H54 (cell line): ENCODE data around the gene TSPAN3.

ENCODE experiments used
- DNase-seq: peaks from one replicate; pipeline ENCODE4 v3.0.0; 2011; ENCODE audit warnings: low spot score, mixed read lengths; ENCODE audit not compliant: insufficient read length
- FAIRE-seq: peaks from 3 replicates; lab custom pipeline; 2011; peaks lifted over from hg19 to GRCh38; lab: Jason Lieb, UNC
- POLR2A ChIP-seq: IDR thresholded peaks from 2 replicates; pipeline ENCODE4 v1.6.1; 2011; ENCODE audit warnings: low read depth, mild to moderate bottlenecking, low read length

The TSPAN3 gene

DNA sequence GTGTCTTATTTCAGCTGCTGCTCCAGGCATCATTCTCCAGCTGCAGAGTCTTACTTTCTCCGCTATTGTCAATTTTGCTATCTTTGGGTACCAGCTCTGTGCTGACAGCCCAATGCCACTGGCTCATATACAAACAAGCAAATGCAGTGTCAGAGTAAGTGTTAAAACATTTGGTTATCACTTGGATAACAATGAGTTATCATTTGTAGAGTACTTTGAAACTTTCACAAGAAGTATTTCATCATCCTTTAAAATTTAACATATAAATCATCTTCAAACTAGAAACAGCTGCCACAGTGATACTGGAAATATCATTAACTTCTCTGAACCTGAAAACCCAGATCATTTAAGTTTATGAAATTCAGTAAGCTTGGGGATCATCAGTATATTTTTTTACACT is 13.8 kb downstream of the TSPAN3 start:
- TF ChIP-seq POLR2A, result no peak
- DNase-seq, result no peak
- no peak for FAIRE-seq

DNA sequence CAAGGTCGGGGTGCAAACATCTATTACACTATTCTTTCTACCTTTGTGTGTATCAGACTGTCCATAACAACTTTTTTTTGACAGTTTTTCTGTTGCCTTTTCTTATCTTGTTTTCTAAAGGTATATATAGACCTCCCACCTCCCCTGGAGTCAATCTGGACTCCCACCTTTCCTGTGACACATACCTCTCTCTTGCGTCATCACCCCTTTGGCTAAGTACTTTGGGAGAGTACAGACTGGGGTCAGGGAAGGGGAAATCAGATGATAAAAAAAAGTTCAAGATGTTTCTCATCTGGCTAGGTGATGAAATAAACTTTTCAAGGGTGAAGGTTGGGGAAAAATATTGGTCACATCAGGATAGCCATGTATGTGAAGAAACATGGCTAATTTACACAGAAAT is 17.2 kb downstream of the TSPAN3 start:
- FAIRE-seq (no peak), DNase-seq (no peak)
- no peak for TF ChIP-seq POLR2A

DNA sequence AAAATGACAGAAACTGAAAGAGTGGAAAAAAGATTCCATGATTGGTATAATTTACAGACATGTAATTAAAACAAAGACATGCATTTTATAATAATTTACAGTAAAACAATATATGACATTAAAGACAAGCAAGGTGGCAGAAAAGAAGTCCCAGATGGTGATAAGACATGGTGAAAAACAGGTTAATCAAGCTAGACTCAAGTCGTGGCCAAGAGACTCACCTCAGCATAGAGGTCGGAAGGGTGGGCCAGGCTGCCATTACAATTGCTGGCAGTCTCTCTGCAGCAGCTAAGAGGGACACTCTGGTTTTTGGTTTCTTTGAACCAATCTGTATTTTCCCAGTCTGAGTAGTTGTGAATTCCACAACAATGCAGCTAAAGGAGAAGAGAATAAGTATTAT is 18.4 kb downstream of the TSPAN3 start:
- no peak for FAIRE-seq
- TF ChIP-seq POLR2A, result no peak

DNA sequence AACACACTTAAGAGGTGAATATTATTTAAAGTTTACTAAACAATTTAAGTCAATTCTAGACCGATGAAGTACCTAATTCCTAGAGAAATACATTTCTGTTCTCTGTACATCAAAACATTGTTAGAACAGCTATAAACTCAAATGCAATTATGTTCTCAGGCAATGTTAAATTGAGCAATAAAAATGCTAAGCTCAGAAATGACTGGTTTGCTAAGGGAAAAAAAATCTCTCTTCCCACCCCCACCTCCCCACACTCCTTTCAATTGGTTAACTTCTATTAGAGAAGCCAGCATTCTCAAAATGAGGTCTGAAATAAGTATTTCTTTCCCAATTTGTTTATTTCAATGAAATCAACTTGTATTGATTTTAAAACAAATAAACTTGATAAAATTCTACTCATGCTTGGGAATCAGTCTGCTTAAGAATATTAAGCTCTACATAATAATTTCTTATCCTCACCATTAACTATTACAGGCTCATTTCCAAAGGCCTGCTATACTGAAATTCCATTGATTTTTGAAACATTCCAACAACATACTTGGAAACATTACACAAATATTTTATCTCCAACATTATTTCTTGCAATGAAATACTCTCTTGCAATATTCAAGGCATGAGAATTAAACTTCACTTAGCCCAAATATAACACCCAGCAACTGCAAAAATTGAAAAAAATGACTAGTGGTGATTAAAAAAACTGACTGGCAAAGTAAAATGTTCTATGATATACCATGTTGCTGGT is 22.6 kb downstream of the TSPAN3 start:
- no peak for TF ChIP-seq POLR2A
- no peak for FAIRE-seq
- no peak for DNase-seq

More for the DNA sequence above, 18.4 kb downstream of the TSPAN3 start:
- no peak for DNase-seq

DNA sequence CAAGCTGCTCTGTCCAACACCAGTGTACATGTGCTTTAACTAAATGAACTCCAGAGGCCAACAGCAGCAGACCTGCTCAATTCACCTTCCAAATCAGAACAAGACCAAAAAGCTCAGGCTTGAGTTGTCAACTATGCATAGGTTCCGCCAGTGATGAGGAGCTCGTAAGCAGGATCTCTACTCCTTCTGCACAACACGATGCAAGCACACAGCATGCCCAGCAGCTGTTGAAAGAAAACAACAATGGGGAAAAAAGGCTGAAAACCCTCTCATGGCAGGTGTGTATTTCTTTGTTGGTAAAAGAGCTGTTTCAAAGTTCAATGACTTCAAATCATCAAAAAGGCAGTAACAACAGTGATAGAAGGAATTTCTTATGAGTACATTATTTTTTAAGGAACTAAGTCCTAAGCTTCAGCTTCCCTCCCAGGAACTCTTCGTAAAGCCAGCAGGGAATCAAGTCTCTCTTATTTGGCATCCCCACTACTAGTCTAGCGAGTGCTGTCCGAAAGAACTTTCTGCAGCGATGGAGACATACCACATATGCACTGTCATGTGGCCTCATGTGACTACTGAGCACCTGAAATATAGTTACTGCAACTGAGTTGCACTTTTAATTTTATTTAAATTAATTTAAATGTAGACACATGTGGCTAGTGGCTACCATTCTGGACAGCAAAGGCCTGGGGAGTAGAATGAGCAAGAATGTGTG is 24.1 kb downstream of the TSPAN3 start:
- DNase-seq, result no peak
- TF ChIP-seq POLR2A, result no peak
- no peak for FAIRE-seq

DNA sequence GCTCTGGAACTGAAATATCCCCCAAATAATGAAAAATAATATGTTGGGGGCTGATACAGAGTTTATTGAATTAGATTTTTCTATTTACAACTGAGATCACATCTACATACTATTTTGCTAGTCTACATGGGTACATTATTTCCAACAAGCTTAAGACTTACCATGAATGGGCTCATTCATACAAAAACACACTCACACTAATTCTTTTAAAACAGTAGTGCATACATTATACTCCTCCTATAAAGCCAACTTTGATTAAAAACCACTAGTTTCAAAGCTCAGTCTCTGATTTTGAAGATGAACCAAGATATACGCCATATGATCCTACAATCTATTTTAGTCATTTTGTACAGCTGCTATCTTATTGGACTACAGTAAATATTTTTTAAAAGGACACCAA is 24.9 kb downstream of the TSPAN3 start:
- TF ChIP-seq POLR2A, result no peak
- FAIRE-seq (no peak), DNase-seq (no peak)

DNA sequence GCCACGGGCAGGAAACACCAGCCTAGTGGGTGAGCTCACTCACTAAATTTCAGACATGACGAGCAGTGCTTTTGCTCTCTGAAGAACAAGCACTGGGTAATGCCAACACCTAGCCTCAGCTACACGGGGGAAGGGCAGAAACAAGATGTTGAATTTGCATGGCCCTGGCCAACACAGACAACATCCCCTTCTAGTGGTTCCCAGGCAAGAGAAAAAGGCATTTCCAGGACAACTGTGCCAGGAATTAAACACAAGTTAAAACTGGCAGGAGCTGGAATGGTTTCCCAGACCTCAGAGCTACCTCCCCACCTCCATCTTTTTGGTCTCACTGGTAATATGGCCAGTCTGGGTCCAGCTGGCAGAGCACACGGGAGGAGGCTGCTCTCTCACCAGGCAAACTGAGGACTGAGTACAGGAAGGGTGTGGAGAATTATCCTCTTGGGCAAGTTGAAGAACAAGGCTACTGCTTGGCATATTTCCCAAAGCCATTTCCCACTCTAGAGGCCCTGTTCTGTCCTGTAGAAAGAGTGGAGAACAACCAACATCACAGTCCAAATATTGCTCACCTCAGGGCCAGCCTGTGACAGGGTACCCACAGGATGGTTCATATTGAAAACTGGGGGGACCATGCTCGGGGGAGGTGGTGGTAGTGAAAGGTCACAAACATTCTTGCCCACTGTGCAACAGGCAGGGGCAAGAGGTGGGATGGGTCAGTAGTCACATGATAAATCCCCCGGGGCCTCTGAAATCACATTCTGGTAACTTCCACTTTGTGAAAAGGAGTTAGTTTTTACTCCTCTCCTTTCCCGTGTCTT is 26.5 kb downstream of the TSPAN3 start:
- DNase-seq (no peak), FAIRE-seq (no peak)
- TF ChIP-seq POLR2A, result no peak

DNA sequence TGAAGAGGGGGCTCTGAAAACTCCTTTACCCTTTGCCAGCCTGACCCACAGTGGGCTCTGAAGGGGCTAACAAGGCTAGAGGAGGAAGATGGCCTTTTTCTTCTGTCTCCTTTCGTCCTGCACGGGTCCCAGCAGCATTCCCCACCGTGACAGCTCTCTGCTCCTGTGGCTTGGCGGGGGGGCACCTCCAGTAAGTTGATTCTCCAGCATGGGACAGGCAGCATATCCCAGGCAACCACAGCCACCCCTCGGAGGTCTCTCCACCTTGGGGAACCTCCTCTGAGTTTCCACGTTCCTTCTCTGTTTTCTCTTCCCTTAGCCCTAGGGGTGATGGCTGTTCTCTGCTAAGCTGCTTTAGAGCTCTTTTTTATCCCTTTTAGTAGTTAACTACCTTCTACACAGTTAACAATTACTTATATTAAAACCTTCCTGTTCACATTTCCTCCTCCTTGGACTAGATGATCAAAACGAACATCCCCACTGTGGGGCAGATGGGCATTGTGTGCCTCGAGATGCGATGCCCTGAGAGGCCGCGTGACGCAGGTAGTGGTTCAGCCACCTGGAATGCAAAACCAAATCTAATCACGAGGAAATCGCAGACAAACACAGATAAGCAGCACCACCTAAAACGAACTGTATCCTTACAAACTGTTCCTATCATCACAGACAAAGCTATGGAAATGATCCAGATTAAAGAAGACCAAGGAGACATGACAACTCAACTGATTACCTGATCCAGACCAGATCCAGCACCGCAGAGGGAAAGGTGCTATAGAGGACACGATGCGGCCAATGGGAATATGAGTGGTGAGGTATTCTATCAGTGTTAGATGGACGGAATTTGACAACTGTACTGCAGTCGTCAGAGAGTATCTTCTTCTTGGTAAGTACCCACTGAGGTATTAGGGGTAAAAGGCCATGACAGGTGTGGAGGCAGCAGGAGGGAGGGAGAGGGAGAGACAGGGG is 27.7 kb downstream of the TSPAN3 start:
- FAIRE-seq, result no peak
- DNase-seq, result no peak

DNA sequence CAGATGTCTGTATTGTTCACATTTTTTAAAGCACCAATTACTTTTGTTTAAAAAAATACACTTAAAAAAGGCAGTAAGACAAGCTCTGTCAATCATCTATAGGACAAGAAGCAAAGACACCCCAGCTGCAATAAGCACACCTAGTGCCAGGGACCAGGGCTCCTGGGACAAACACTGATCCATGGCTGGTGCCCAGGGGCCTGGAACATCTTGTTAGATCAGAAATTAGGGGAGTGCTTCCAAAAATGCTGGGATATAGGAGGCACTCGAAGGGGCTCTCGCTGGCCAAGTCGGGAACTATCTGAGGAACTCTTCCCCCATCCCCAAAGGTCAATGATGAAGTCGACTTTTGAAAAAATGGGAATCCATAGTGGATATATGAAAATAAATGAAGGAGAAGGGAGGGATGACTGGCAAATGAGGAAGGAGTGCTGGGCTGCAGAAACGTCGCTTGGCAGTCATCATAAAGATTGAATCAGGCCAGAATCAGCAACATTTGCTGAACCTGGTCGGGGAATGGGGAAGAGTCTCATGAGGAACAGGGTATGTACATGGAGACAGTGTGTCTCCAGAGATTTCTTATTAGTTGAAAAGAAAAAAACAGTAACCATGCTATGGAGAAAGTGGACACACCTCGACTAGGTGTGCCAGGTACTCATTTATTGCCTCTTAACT is 28.5 kb downstream of the TSPAN3 start:
- TF ChIP-seq POLR2A, result no peak
- FAIRE-seq (no peak), DNase-seq (no peak)

More for the DNA sequence above, 27.7 kb downstream of the TSPAN3 start:
- no peak for TF ChIP-seq POLR2A

DNA sequence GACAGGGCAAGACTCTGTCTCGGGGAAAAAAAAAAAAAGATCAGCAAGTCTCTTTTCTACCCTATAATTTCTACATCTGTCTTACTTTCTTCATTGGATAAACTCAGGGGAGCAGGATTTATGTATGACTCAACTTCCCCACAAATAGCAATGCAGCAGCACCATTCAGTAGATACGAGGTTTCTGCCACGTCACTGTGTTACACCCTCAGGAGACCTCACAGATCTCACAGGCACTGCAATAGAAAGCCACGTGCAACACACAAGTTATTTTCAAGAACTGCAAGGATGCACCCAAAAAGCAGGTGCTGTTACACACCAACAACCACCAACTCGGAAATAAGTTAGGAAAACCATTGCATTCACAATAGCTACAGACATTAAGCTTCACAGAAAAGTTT is 30.2 kb downstream of the TSPAN3 start:
- DNase-seq (no peak), FAIRE-seq (no peak)
- no peak for TF ChIP-seq POLR2A

DNA sequence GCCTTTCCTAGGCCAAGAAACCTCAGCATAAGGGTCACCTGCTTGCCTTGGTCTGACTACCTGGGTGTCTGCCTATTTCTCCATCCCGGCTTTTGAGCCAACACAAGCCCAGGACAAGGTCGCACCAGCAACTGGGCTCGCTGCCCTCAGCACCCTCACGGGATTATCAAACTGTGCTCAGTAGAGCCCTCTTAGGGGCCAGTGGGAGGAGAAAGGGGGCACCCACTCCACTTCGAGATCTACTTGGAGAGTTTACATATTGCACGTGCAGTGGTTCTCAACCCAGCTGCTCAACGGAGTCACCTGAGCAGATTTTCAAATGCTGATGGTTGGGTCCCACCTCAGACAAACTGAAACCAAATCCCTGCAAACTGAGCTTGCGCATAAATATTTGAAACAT is 31.1 kb downstream of the TSPAN3 start:
- TF ChIP-seq POLR2A, result no peak
- DNase-seq (no peak), FAIRE-seq (no peak)

DNA sequence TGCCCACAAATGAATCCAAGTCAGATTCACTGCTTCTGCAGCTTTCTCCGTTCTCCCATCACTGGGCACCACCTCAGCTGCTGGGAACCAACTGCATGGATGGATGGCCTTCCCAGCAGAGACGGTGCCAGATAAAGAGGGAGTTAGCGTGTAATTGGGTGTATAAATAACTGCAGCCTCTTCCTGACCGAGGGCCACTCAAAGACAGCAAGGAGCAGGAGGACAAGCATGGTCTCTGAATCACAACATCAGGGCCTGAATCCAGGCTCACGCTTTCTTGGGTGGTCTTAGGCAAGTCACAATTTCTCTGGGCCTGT is 31.7 kb downstream of the TSPAN3 start:
- no peak for DNase-seq
- FAIRE-seq, result no peak
- no peak for TF ChIP-seq POLR2A
